ENCODE data around the gene SARDH. TPM values are rescaled to one million over a fixed set of nuclear protein-coding genes. Genes with fewer than 3 reads are reported as not detected.

Gene SARDH
- total and polyA plus RNA-seq, 2 donors (not counting 1 experiment from before 2014, with no cell fraction given), result 2.5 to 4.8 TPM

GRCh38 chr9:133742849-133743444 lies 4.8 kb upstream of the SARDH start:
- H3K4me2 ChIP-seq (ENCODE audit: extremely low read depth, insufficient read depth, low read length), result no peak overlapping the region
- H2AFZ ChIP-seq (ENCODE audit: low read length), result no peak overlapping the region
- no peak overlapping the region for H3K27ac ChIP-seq (ENCODE audit: insufficient read depth, low read length)

GRCh38 chr9:133742251-133742650 lies 4.1 kb upstream of the SARDH start:
- Histone ChIP-seq H3K79me2 (ENCODE audit: control insufficient read depth, insufficient read depth, low read length) (no peaks in the 10 kb centered on the region), H3K4me2 (ENCODE audit: extremely low read depth, insufficient read depth, low read length) (no peak overlapping the region), H3K9me3 (ENCODE audit: control insufficient read depth, insufficient read depth, low read depth, low read length) (no peaks in the 10 kb centered on the region), H3K9ac (ENCODE audit: insufficient read depth, low read length) (no peak overlapping the region), H4K20me1 (ENCODE audit: control insufficient read depth, extremely low read depth, insufficient read depth, low read length) (no peaks in the 10 kb centered on the region), H2AFZ (ENCODE audit: low read length) (no peak overlapping the region), H3K36me3 (ENCODE audit: control insufficient read depth, insufficient read depth, low read length) (no peaks in the 10 kb centered on the region), H3K27ac (ENCODE audit: insufficient read depth, low read length) (no peak overlapping the region), H3K4me3 (replicated peaks in 1 of 4; ENCODE audit: control extremely low read depth in 1 of 4, insufficient read depth in 1 of 4, low read depth in 3 of 4, low read length in 4 of 4) (no peak overlapping the region), H3K4me1 (ENCODE audit: control insufficient read depth, extremely low read depth, insufficient read depth, low read length) (peaks cover 4% of the 10 kb centered on the region), H3K27me3 (ENCODE audit: control insufficient read depth, insufficient read depth, low read length) (peaks cover 3% of the 10 kb centered on the region)
- TF ChIP-seq, protein P1, sequence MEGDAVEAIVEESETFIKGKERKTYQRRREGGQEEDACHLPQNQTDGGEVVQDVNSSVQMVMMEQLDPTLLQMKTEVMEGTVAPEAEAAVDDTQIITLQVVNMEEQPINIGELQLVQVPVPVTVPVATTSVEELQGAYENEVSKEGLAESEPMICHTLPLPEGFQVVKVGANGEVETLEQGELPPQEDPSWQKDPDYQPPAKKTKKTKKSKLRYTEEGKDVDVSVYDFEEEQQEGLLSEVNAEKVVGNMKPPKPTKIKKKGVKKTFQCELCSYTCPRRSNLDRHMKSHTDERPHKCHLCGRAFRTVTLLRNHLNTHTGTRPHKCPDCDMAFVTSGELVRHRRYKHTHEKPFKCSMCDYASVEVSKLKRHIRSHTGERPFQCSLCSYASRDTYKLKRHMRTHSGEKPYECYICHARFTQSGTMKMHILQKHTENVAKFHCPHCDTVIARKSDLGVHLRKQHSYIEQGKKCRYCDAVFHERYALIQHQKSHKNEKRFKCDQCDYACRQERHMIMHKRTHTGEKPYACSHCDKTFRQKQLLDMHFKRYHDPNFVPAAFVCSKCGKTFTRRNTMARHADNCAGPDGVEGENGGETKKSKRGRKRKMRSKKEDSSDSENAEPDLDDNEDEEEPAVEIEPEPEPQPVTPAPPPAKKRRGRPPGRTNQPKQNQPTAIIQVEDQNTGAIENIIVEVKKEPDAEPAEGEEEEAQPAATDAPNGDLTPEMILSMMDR (conservative IDR thresholded peaks at IDR 0.05 in 1 of 2, IDR thresholded peaks at IDR 0.05 in 1 of 2; ENCODE audit: low read depth in 1 of 2, low read length in 2 of 2), result no peak
- no peak for TF ChIP-seq EZH2 (IDR thresholded peaks at IDR 0.05; ENCODE audit: low read length, missing control alignments)
- DNase-seq (ENCODE audit: low read depth in 2 of 2), result no peak

More at GRCh38 chr9:133742849-133743444, 4.8 kb upstream of the SARDH start:
- TF ChIP-seq, protein P1 (conservative IDR thresholded peaks at IDR 0.05 in 1 of 2, IDR thresholded peaks at IDR 0.05 in 1 of 2; ENCODE audit: low read depth in 1 of 2, low read length in 2 of 2), result peak; percentile 93 to 100
- TF ChIP-seq EZH2 (IDR thresholded peaks at IDR 0.05; ENCODE audit: low read length, missing control alignments), result no peak
- Histone ChIP-seq H3K79me2 (ENCODE audit: control insufficient read depth, insufficient read depth, low read length) (no peaks in the 10 kb centered on the region), H3K9ac (ENCODE audit: insufficient read depth, low read length) (no peak overlapping the region), H4K20me1 (ENCODE audit: control insufficient read depth, extremely low read depth, insufficient read depth, low read length) (no peaks in the 10 kb centered on the region), H3K27me3 (ENCODE audit: control insufficient read depth, insufficient read depth, low read length) (peaks cover 3% of the 10 kb centered on the region), H3K9me3 (ENCODE audit: control insufficient read depth, insufficient read depth, low read depth, low read length) (no peaks in the 10 kb centered on the region), H3K4me3 (replicated peaks in 1 of 4; ENCODE audit: control extremely low read depth in 1 of 4, insufficient read depth in 1 of 4, low read depth in 3 of 4, low read length in 4 of 4) (no peak overlapping the region), H3K4me1 (ENCODE audit: control insufficient read depth, extremely low read depth, insufficient read depth, low read length) (no peaks in the 10 kb centered on the region), H3K36me3 (ENCODE audit: control insufficient read depth, insufficient read depth, low read length) (no peaks in the 10 kb centered on the region)
- peak; percentile 50 to 64 for DNase-seq (ENCODE audit: low read depth in 2 of 2)

- Histone ChIP-seq H3K36me3 (ENCODE audit: control insufficient read depth, insufficient read depth, low read length) (no peaks in the 10 kb centered on the region), H3K4me2 (ENCODE audit: extremely low read depth, insufficient read depth, low read length) (no peak overlapping the region), H4K20me1 (ENCODE audit: control insufficient read depth, extremely low read depth, insufficient read depth, low read length) (no peaks in the 10 kb centered on the region), H3K9me3 (ENCODE audit: control insufficient read depth, insufficient read depth, low read depth, low read length) (no peaks in the 10 kb centered on the region), H3K79me2 (ENCODE audit: control insufficient read depth, insufficient read depth, low read length) (no peaks in the 10 kb centered on the region), H3K4me3 (replicated peaks in 1 of 4; ENCODE audit: control extremely low read depth in 1 of 4, insufficient read depth in 1 of 4, low read depth in 3 of 4, low read length in 4 of 4) (no peak overlapping the region), H3K4me1 (ENCODE audit: control insufficient read depth, extremely low read depth, insufficient read depth, low read length) (peaks cover 4% of the 10 kb centered on the region), H3K27ac (ENCODE audit: insufficient read depth, low read length) (no peak overlapping the region), H3K27me3 (ENCODE audit: control insufficient read depth, insufficient read depth, low read length) (peaks cover 3% of the 10 kb centered on the region), H2AFZ (ENCODE audit: low read length) (no peak overlapping the region), H3K9ac (ENCODE audit: insufficient read depth, low read length) (no peak overlapping the region)
- DNase-seq (ENCODE audit: low read depth in 2 of 2), result no peak
- TF ChIP-seq EZH2 (IDR thresholded peaks at IDR 0.05; ENCODE audit: low read length, missing control alignments), result no peak
- TF ChIP-seq, protein P1 (conservative IDR thresholded peaks at IDR 0.05 in 1 of 2, IDR thresholded peaks at IDR 0.05 in 1 of 2; ENCODE audit: low read depth in 1 of 2, low read length in 2 of 2), result no peak
These were observed 3.6 kb upstream of the SARDH start for GRCh38 chr9:133741716-133742115.

All from fibroblast of lung (primary cell).